Astrocyte (in vitro differentiated cells and primary cell): ENCODE results near the gene PRKCE.

Experiments
- CTCF ChIP-seq: IDR thresholded peaks from 2 replicates; pipeline ENCODE4 v1.5.1; 2011; ENCODE audit warnings: low read depth, mild to moderate bottlenecking, inconsistent platforms, low read length, moderate library complexity; ENCODE audit not compliant: insufficient read depth
- EZH2 ChIP-seq: IDR thresholded peaks from 2 replicates; pipeline ENCODE4 v1.6.1; 2012; ENCODE audit warnings: mild to moderate bottlenecking, low read length, inconsistent platforms; ENCODE audit not compliant: insufficient read depth

GRCh38 chr2:45763255-45763654 is 111.8 kb downstream of the PRKCE start:
- TF ChIP-seq CTCF (no peak), EZH2 (no peak)
